ENCODE results near the gene ADISSP. TPM values are rescaled to one million over a fixed set of nuclear protein-coding genes. Genes with fewer than 3 reads are reported as not detected.

The ADISSP gene
- total RNA-seq, 5 donors from 2014 or later (not counting 1 experiment from before 2014, with no cell fraction given): 16.2 to 28.7 (median 22.6) TPM

DNA sequence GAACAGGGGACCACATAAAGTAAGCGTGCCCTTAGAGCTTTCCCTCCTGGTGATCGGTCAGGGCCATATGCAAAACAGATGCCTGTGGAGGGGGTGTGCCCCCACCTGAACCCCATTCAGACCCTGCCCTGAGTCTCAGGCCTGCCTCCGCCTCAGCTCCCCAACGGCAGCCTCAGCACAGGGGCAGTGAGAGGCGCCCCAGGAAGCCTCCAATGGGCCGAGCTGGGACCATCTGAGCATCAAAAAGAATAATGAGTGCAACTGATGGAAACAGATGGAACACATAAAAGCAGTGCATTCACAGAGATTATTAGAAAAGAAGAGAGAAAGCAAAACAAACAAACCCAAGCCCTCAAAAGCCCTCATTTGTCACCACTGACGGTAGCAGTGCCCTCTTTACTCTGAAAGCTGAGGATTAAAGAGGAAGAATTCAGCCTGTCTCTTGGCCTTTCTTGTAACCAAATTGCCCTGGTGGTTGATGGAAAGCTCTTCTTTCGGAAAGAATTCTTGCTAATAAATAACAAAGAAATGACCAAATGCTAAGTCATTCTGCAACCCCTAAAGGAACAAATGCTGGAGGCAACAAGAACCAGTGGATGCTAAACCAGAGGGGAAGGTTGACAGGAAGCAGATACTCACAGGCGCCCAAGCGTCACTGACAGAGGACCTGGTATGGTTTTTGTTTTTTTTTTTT is 6.8 kb downstream of the ADISSP start:
- no peak overlapping the region for H3K4me3 ChIP-seq (ENCODE audit: control insufficient read depth in 1 of 2, extremely low read depth in 1 of 2, low read length in 1 of 2)
- H3K27ac Mint-ChIP-seq: no peak overlapping the region
- no peak for ATAC-seq (replicated peaks in 1 of 4)
- H3K4me3 Mint-ChIP-seq: no peak overlapping the region
- H3K36me3 ChIP-seq (ENCODE audit: control insufficient read depth in 2 of 2, extremely low read depth in 1 of 2, insufficient read depth in 1 of 2, low read length in 1 of 2): peaks cover 3 to 9% of the 10 kb centered on the region in 2 donors
- WGBS (ENCODE audit: insufficient coverage): 80% methylated on average over 3 of the region's 10 CpGs
- peaks cover 15% of the 10 kb centered on the region for H3K36me3 Mint-ChIP-seq
- H3K4me1 Mint-ChIP-seq: peaks cover 0 to 7% (median 4%) of the 10 kb centered on the region in 3 donors
- peaks cover 0 to under 1% of the 10 kb centered on the region in 2 experiments for H3K4me1 ChIP-seq (ENCODE audit: control insufficient read depth in 1 of 2, extremely low read depth in 1 of 2, insufficient read depth in 2 of 2, low read length in 2 of 2)
- no peaks in the 10 kb centered on the region for H3K9me3 Mint-ChIP-seq
- H3K9me3 ChIP-seq: no peaks in the 10 kb centered on the region
- CTCF ChIA-PET: no interaction called here
- DNase-seq: no peak
- no peak overlapping the region for H3K27ac ChIP-seq (ENCODE audit: low read length)
- H3K27me3 ChIP-seq (replicated peaks in 1 of 2; ENCODE audit: control insufficient read depth in 2 of 2, extremely low read depth in 1 of 2, insufficient read depth in 2 of 2, low read length in 1 of 2): no peaks in the 10 kb centered on the region
- POLR2A ChIA-PET: no interaction called here
- H3K27me3 Mint-ChIP-seq: no peaks in the 10 kb centered on the region

DNA sequence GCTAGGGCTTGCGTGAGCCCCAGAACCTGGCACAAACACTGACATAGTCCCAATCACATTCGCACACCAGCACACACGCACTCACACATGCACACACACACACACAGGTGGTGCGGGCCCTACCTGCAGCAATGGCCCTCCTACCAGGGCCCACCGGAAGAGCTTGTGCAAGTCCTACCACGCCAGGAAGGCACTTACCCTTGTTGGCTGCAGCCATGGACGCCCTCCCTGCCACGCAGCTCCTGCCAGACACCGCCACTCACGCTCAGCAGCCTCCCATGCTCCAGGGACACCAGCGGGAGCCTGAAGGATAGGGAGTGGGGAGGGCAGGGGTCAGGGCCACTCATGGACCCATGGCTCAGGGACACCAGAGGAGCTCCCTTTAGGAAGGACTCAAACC is 7.7 kb downstream of the ADISSP start:
- no peaks in the 10 kb centered on the region for H3K9me3 Mint-ChIP-seq
- Histone ChIP-seq H3K4me1 (ENCODE audit: control insufficient read depth in 1 of 2, extremely low read depth in 1 of 2, insufficient read depth in 2 of 2, low read length in 2 of 2) (no peaks in the 10 kb centered on the region), H3K27ac (ENCODE audit: low read length) (no peak overlapping the region), H3K9me3 (no peaks in the 10 kb centered on the region), H3K36me3 (ENCODE audit: control insufficient read depth in 2 of 2, extremely low read depth in 1 of 2, insufficient read depth in 1 of 2, low read length in 1 of 2) (peaks cover 4 to 14% of the 10 kb centered on the region in 2 donors), H3K4me3 (ENCODE audit: control insufficient read depth in 1 of 2, extremely low read depth in 1 of 2, low read length in 1 of 2) (no peak overlapping the region), H3K27me3 (replicated peaks in 1 of 2; ENCODE audit: control insufficient read depth in 2 of 2, extremely low read depth in 1 of 2, insufficient read depth in 2 of 2, low read length in 1 of 2) (no peaks in the 10 kb centered on the region)
- no peaks in the 10 kb centered on the region for H3K27me3 Mint-ChIP-seq
- H3K4me3 Mint-ChIP-seq: no peak overlapping the region
- WGBS (ENCODE audit: insufficient coverage): 90% methylated on average over 8 of the region's 11 CpGs
- H3K36me3 Mint-ChIP-seq: peaks cover 15% of the 10 kb centered on the region
- H3K27ac Mint-ChIP-seq: no peak overlapping the region
- no peak for DNase-seq
- ChIA-PET POLR2A (no interaction called here), CTCF (no interaction called here)
- ATAC-seq (replicated peaks in 1 of 4): no peak
- no peaks in the 10 kb centered on the region for H3K4me1 Mint-ChIP-seq

GRCh38 chr20:3759316-3759823 is 8.2 kb downstream of the ADISSP start:
- H3K9me3 Mint-ChIP-seq: no peaks in the 10 kb centered on the region
- H3K36me3 ChIP-seq (ENCODE audit: control insufficient read depth in 2 of 2, extremely low read depth in 1 of 2, insufficient read depth in 1 of 2, low read length in 1 of 2): peaks cover 4 to 14% of the 10 kb centered on the region in 2 donors
- no peak overlapping the region for H3K4me3 ChIP-seq (ENCODE audit: control insufficient read depth in 1 of 2, extremely low read depth in 1 of 2, low read length in 1 of 2)
- H3K4me1 ChIP-seq (ENCODE audit: control insufficient read depth in 1 of 2, extremely low read depth in 1 of 2, insufficient read depth in 2 of 2, low read length in 2 of 2): no peaks in the 10 kb centered on the region
- POLR2A ChIA-PET: no interaction called here
- H3K36me3 Mint-ChIP-seq: peaks cover 15% of the 10 kb centered on the region
- H3K27me3 ChIP-seq (replicated peaks in 1 of 2; ENCODE audit: control insufficient read depth in 2 of 2, extremely low read depth in 1 of 2, insufficient read depth in 2 of 2, low read length in 1 of 2): no peaks in the 10 kb centered on the region
- 84% methylated on average over 11 of the region's 11 CpGs for WGBS (ENCODE audit: insufficient coverage)
- H3K4me1 Mint-ChIP-seq: no peaks in the 10 kb centered on the region
- no peaks in the 10 kb centered on the region for H3K9me3 ChIP-seq
- ATAC-seq (replicated peaks in 1 of 4) (no peak), DNase-seq (no peak)
- no peak overlapping the region for H3K27ac ChIP-seq (ENCODE audit: low read length)
- CTCF ChIA-PET: no interaction called here
- H3K4me3 Mint-ChIP-seq: no peak overlapping the region
- H3K27me3 Mint-ChIP-seq: no peaks in the 10 kb centered on the region
- no peak overlapping the region for H3K27ac Mint-ChIP-seq

GRCh38 chr20:3758566-3758965 is 9.0 kb downstream of the ADISSP start:
- POLR2A ChIA-PET: no interaction called here
- WGBS (ENCODE audit: insufficient coverage): 76% methylated on average over 2 of the region's 11 CpGs

GRCh38 chr20:3757268-3757667 is 10.3 kb downstream of the ADISSP start:
- ATAC-seq (replicated peaks in 1 of 4) (no peak), DNase-seq (no peak)
- no peak overlapping the region for H3K4me3 ChIP-seq (ENCODE audit: control insufficient read depth in 1 of 2, extremely low read depth in 1 of 2, low read length in 1 of 2)
- H3K27me3 Mint-ChIP-seq: no peaks in the 10 kb centered on the region
- ChIA-PET CTCF (interaction anchor here in 1 of 2 donors (0.7 to 1.2 kb wide), 2 partner anchors 11 to 680 kb away, joined by 3 read pairs; no protein-coding TSS in a partner anchor), POLR2A (interaction anchor here in 1 of 2 donors (0.7 to 0.9 kb wide), 2 partner anchors 8 to 64 kb away, joined by 3 to 7 read pairs; no protein-coding TSS in a partner anchor)
- no peaks in the 10 kb centered on the region for H3K9me3 ChIP-seq
- WGBS (ENCODE audit: insufficient coverage): no CpG with 5 or more reads among the region's 2 CpGs
- H3K4me1 Mint-ChIP-seq: peaks cover 4 to 10% (median 9%) of the 10 kb centered on the region in 3 donors
- H3K27me3 ChIP-seq (replicated peaks in 1 of 2; ENCODE audit: control insufficient read depth in 2 of 2, extremely low read depth in 1 of 2, insufficient read depth in 2 of 2, low read length in 1 of 2): peaks cover 0 to 5% of the 10 kb centered on the region in 2 experiments
- H3K36me3 ChIP-seq (ENCODE audit: control insufficient read depth in 2 of 2, extremely low read depth in 1 of 2, insufficient read depth in 1 of 2, low read length in 1 of 2): peaks cover 4 to 14% of the 10 kb centered on the region in 2 donors
- no peak overlapping the region for H3K27ac ChIP-seq (ENCODE audit: low read length)
- H3K9me3 Mint-ChIP-seq: no peaks in the 10 kb centered on the region
- H3K36me3 Mint-ChIP-seq: peaks cover 15% of the 10 kb centered on the region
- H3K4me1 ChIP-seq (ENCODE audit: control insufficient read depth in 1 of 2, extremely low read depth in 1 of 2, insufficient read depth in 2 of 2, low read length in 2 of 2): no peaks in the 10 kb centered on the region
- H3K27ac Mint-ChIP-seq: no peak overlapping the region
- H3K4me3 Mint-ChIP-seq: no peak overlapping the region

More at GRCh38 chr20:3758566-3758965, 9.0 kb downstream of the ADISSP start:
- no peaks in the 10 kb centered on the region for H3K4me1 Mint-ChIP-seq
- H3K36me3 ChIP-seq (ENCODE audit: control insufficient read depth in 2 of 2, extremely low read depth in 1 of 2, insufficient read depth in 1 of 2, low read length in 1 of 2): peaks cover 4 to 14% of the 10 kb centered on the region in 2 donors
- no peak overlapping the region for H3K27ac Mint-ChIP-seq
- no peaks in the 10 kb centered on the region for H3K9me3 Mint-ChIP-seq
- H3K4me3 Mint-ChIP-seq: no peak overlapping the region
- H3K27ac ChIP-seq (ENCODE audit: low read length): no peak overlapping the region
- DNase-seq (no peak), ATAC-seq (replicated peaks in 1 of 4) (no peak)
- H3K9me3 ChIP-seq: no peaks in the 10 kb centered on the region
- no peak overlapping the region for H3K4me3 ChIP-seq (ENCODE audit: control insufficient read depth in 1 of 2, extremely low read depth in 1 of 2, low read length in 1 of 2)
- peaks cover 15% of the 10 kb centered on the region for H3K36me3 Mint-ChIP-seq
- no peaks in the 10 kb centered on the region for H3K4me1 ChIP-seq (ENCODE audit: control insufficient read depth in 1 of 2, extremely low read depth in 1 of 2, insufficient read depth in 2 of 2, low read length in 2 of 2)
- no peaks in the 10 kb centered on the region for H3K27me3 Mint-ChIP-seq
- no peaks in the 10 kb centered on the region for H3K27me3 ChIP-seq (replicated peaks in 1 of 2; ENCODE audit: control insufficient read depth in 2 of 2, extremely low read depth in 1 of 2, insufficient read depth in 2 of 2, low read length in 1 of 2)
- CTCF ChIA-PET: interaction anchor here in 1 of 2 donors (0.7 kb wide), 1 partner anchor 10 kb away, joined by 3 read pairs; no protein-coding TSS in a partner anchor

DNA sequence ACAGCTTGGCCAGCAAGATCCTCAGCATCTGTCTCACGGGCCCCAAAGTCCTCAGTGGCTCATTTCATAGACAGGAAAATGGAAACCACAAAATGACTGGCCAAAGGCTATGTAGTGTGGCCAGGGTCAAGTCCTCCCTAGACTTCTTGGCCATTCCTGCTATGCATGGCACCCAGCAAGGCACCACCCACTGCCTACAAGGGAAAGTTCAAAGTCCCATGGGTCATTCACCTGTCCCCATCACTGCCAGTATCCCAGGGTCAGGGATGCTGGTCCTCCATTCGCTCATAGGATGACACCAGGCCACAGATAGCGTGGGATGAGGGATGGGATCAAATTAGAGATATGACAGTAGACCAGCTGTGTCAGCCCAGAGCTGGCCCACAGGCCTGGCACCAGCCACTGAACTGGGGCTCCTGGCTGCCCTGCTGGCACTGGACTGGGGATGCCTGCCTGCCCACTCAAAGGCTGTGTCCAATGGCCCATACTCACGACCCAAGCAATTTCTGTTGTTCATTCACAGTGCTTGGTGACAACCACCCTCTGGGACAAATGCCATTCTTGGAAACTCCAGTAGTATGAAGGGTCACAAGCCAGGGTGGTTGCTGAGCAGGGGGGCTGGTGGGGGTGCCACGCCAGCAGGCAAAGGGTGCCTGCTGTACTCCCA is 11.6 kb downstream of the ADISSP start:
- Histone ChIP-seq H3K4me3 (ENCODE audit: control insufficient read depth in 1 of 2, extremely low read depth in 1 of 2, low read length in 1 of 2) (no peak overlapping the region), H3K9me3 (no peaks in the 10 kb centered on the region), H3K4me1 (ENCODE audit: control insufficient read depth in 1 of 2, extremely low read depth in 1 of 2, insufficient read depth in 2 of 2, low read length in 2 of 2) (no peaks in the 10 kb centered on the region), H3K27ac (ENCODE audit: low read length) (no peak overlapping the region), H3K27me3 (replicated peaks in 1 of 2; ENCODE audit: control insufficient read depth in 2 of 2, extremely low read depth in 1 of 2, insufficient read depth in 2 of 2, low read length in 1 of 2) (peaks cover 0 to 7% of the 10 kb centered on the region in 2 experiments), H3K36me3 (ENCODE audit: control insufficient read depth in 2 of 2, extremely low read depth in 1 of 2, insufficient read depth in 1 of 2, low read length in 1 of 2) (peaks cover 4 to 14% of the 10 kb centered on the region in 2 donors)
- ChIA-PET CTCF (interaction anchor here in 1 of 2 donors (0.5 to 1.2 kb wide), 2 partner anchors 12 to 89 kb away, joined by 3 to 4 read pairs; no protein-coding TSS in a partner anchor), POLR2A (no interaction called here)
- Mint-ChIP-seq H3K9me3 (no peaks in the 10 kb centered on the region), H3K4me1 (peaks cover 6 to 14% (median 13%) of the 10 kb centered on the region in 3 donors), H3K4me3 (no peak overlapping the region), H3K27ac (no peak overlapping the region), H3K36me3 (peaks cover 11% of the 10 kb centered on the region), H3K27me3 (no peaks in the 10 kb centered on the region)
- 81% methylated on average over 4 of the region's 5 CpGs for WGBS (ENCODE audit: insufficient coverage)
- DNase-seq (no peak), ATAC-seq (replicated peaks in 1 of 4) (no peak)
